GM12878 (cell line): ENCODE measurements around the gene POGLUT3. TPM values are rescaled to one million over a fixed set of nuclear protein-coding genes. Genes with fewer than 3 reads are reported as not detected.

Experiments used
- CBX3 ChIP-seq: fragments of 200-600 bp; sonication (generic); IDR thresholded peaks from 2 replicates; pipeline ENCODE4 v1.6.1; 2016; ENCODE audit warnings: low read depth, borderline replicate concordance
- CHD2 ChIP-seq: IDR thresholded peaks from 2 replicates; pipeline ENCODE4 v1.6.1; 2011; ENCODE audit warnings: low read depth, low read length, improper control_type of control experiment, borderline replicate concordance
- CREB1 ChIP-seq: IDR thresholded peaks from 2 replicates; pipeline ENCODE4 v1.6.1; 2012; ENCODE audit warnings: low read depth, mild to moderate bottlenecking, inconsistent platforms
- DPF2 ChIP-seq: fragments of 450-650 bp; IDR thresholded peaks from 2 replicates; pipeline ENCODE4 v1.6.1; 2017; ENCODE audit warnings: mild to moderate bottlenecking
- EZH2 ChIP-seq: IDR thresholded peaks from 2 replicates; pipeline ENCODE4 v1.6.1; 2012; ENCODE audit warnings: low read depth, mild to moderate bottlenecking, control low read depth, inconsistent platforms, low read length, borderline replicate concordance; ENCODE audit not compliant: control insufficient read depth
- JUND ChIP-seq: IDR thresholded peaks from 2 replicates; pipeline ENCODE4 v1.6.1; 2012; ENCODE audit warnings: low read depth, mild to moderate bottlenecking, low read length, improper control_type of control experiment, moderate library complexity
- KDM1A ChIP-seq: fragments of 200-600 bp; sonication (generic); IDR thresholded peaks from 2 replicates; pipeline ENCODE4 v1.6.1; 2016; ENCODE audit warnings: borderline replicate concordance
- KLF5 ChIP-seq: fragments of 450-650 bp; IDR thresholded peaks from 2 replicates; pipeline ENCODE4 v1.6.1; 2014; ENCODE audit warnings: mild to moderate bottlenecking; ENCODE audit not compliant: partially characterized antibody
- NFYB ChIP-seq: IDR thresholded peaks from 2 replicates; pipeline ENCODE4 v1.6.1; 2011; ENCODE audit warnings: low read depth, mild to moderate bottlenecking, low read length, improper control_type of control experiment, moderate library complexity; ENCODE audit not compliant: insufficient read depth
- NRF1 ChIP-seq: conservative IDR thresholded peaks from 2 replicates; pipeline ENCODE4 v1.6.1; 2011; ENCODE audit warnings: mild to moderate bottlenecking, low read depth, low read length, improper control_type of control experiment
- PAX8 ChIP-seq: fragments of 450-650 bp; IDR thresholded peaks from 2 replicates; pipeline ENCODE4 v1.6.1; 2017; ENCODE audit warnings: mild to moderate bottlenecking, moderate library complexity
- PBX3 ChIP-seq: IDR thresholded peaks from 2 replicates; pipeline ENCODE4 v1.6.1; 2011; ENCODE audit warnings: mild to moderate bottlenecking, low read depth, low read length, moderate library complexity; ENCODE audit not compliant: insufficient replicate concordance
- POLR2A ChIP-seq: IDR thresholded peaks from 2 replicates; pipeline ENCODE4 v1.6.1; 2011; ENCODE audit warnings: low read depth, mild to moderate bottlenecking, low read length
- POLR2AphosphoS2 ChIP-seq: IDR thresholded peaks from 2 replicates; pipeline ENCODE4 v1.6.1; 2011; ENCODE audit warnings: low read depth, mild to moderate bottlenecking, low read length, improper control_type of control experiment, moderate library complexity
- RB1 ChIP-seq: fragments of 450-650 bp; formaldehyde crosslinking; IDR thresholded peaks from 2 replicates; pipeline ENCODE4 v1.6.1; 2017; ENCODE audit warnings: mild to moderate bottlenecking, borderline replicate concordance
- RELA ChIP-seq: fragments of 450-650 bp; IDR thresholded peaks from 2 replicates; pipeline ENCODE4 v1.8.0; 2014; ENCODE audit warnings: borderline replicate concordance; ENCODE audit not compliant: partially characterized antibody
- RFX5 ChIP-seq: IDR thresholded peaks from 2 replicates; pipeline ENCODE4 v1.6.1; 2011; ENCODE audit warnings: low read depth, low read length, improper control_type of control experiment
- SMARCA5 ChIP-seq: fragments of 450-650 bp; IDR thresholded peaks from 2 replicates; pipeline ENCODE4 v1.6.1; 2017; ENCODE audit warnings: mild to moderate bottlenecking
- SUPT20H ChIP-seq: IDR thresholded peaks from 2 replicates; pipeline ENCODE4 v1.6.1; 2011; ENCODE audit warnings: low read depth, mild to moderate bottlenecking, low read length, moderate library complexity, borderline replicate concordance; ENCODE audit not compliant: control insufficient read depth
- TCF3 ChIP-seq: IDR thresholded peaks from 2 replicates; pipeline ENCODE4 v1.6.1; 2012; ENCODE audit warnings: low read depth, mild to moderate bottlenecking, low read length, borderline replicate concordance; ENCODE audit not compliant: insufficient read depth
- ZNF217 ChIP-seq: fragments of 450-650 bp; IDR thresholded peaks from 2 replicates; pipeline ENCODE4 v1.6.1; 2017; ENCODE audit warnings: antibody characterized with exemption, mild to moderate bottlenecking
- ZNF622 ChIP-seq: fragments of 450-650 bp; IDR thresholded peaks from 2 replicates; pipeline ENCODE4 v1.6.1; 2017; ENCODE audit warnings: mild to moderate bottlenecking, inconsistent platforms
- polyA plus RNA-seq, 11 experiments: library from polyadenylated mRNA; depleted of rRNA in 4 of 11; unstranded in 6 of 11; stranded (reverse) in 5 of 11; fragments of >200 nt; fragmentation: Nextera tagmentation in 4 of 11; fragmentation: Illumina TruSeq in 1 of 11; extraction: Ambion mirVana in 4 of 11; extraction: Trizol in 1 of 11; gene quantifications; 1 replicate in 1 of 11; 2 replicates in 10 of 11; pipeline versions ENCODE4 v1.2.1 to v1.2.3, GENCODE V29; 2011 to 2016; ENCODE audit warnings: inconsistent platforms in 2 of 11, missing spikeins in 2 of 11, low read depth in 1 of 11
- total RNA-seq, 4 experiments: library from RNA; depleted of rRNA in 3 of 4; stranded (reverse); fragments of >200 nt in 3 of 4; fragmentation: Illumina TruSeq in 1 of 4; extraction: Trizol in 1 of 4; gene quantifications; 2 replicates each; pipeline versions ENCODE4 v1.2.1 to v1.2.3, GENCODE V29; 2013 to 2021
- TF ChIP-seq, protein P1 (sequence below): fragments of 450-650 bp; conservative IDR thresholded peaks from 2 replicates; pipeline ENCODE4 v1.6.1; 2017; ENCODE audit warnings: mild to moderate bottlenecking, moderate library complexity
- TF ChIP-seq, protein P2 (sequence below): fragments of 450-650 bp; IDR thresholded peaks from 2 replicates; pipeline ENCODE4 v1.6.1; 2017; ENCODE audit warnings: antibody characterized with exemption, mild to moderate bottlenecking, moderate library complexity

The POGLUT3 gene
- total and polyA plus RNA-seq, 10 of the 15 experiments (the other 5 are each of a cell fraction or from before 2014, with no cell fraction given), result 3.7 to 21.5 (median 12.9) TPM

GRCh38 chr11:108467091-108467823, 30.9 kb downstream of the POGLUT3 start, which contains the start of gene C11orf65 (continued):
- TF ChIP-seq SUPT20H (no peak), ZNF622 (no peak), EZH2 (no peak), PBX3 (no peak), KDM1A (no peak), ZNF217 (no peak), CBX3 (no peak), NFYB (peak; percentile 78), KLF5 (no peak), DPF2 (no peak), SMARCA5 (no peak), TCF3 (0 out of 2 replicates have a peak, but pooled peaks have one; percentile 10), RELA (no peak), POLR2AphosphoS2 (peak; percentile 84; the same call in 1 of the 2 replicates), RFX5 (peak; percentile 47; the same call in 1 of the 2 replicates), POLR2A (peak; percentile 95), RB1 (peak; percentile 21; the same call in 1 of the 2 replicates), JUND (no peak), CREB1 (peak; percentile 95), CHD2 (no peak), PAX8 (no peak), NRF1 (no peak)
- TF ChIP-seq, protein P1, sequence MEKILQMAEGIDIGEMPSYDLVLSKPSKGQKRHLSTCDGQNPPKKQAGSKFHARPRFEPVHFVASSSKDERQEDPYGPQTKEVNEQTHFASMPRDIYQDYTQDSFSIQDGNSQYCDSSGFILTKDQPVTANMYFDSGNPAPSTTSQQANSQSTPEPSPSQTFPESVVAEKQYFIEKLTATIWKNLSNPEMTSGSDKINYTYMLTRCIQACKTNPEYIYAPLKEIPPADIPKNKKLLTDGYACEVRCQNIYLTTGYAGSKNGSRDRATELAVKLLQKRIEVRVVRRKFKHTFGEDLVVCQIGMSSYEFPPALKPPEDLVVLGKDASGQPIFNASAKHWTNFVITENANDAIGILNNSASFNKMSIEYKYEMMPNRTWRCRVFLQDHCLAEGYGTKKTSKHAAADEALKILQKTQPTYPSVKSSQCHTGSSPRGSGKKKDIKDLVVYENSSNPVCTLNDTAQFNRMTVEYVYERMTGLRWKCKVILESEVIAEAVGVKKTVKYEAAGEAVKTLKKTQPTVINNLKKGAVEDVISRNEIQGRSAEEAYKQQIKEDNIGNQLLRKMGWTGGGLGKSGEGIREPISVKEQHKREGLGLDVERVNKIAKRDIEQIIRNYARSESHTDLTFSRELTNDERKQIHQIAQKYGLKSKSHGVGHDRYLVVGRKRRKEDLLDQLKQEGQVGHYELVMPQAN, result peak; percentile 69
- TF ChIP-seq, protein P2, sequence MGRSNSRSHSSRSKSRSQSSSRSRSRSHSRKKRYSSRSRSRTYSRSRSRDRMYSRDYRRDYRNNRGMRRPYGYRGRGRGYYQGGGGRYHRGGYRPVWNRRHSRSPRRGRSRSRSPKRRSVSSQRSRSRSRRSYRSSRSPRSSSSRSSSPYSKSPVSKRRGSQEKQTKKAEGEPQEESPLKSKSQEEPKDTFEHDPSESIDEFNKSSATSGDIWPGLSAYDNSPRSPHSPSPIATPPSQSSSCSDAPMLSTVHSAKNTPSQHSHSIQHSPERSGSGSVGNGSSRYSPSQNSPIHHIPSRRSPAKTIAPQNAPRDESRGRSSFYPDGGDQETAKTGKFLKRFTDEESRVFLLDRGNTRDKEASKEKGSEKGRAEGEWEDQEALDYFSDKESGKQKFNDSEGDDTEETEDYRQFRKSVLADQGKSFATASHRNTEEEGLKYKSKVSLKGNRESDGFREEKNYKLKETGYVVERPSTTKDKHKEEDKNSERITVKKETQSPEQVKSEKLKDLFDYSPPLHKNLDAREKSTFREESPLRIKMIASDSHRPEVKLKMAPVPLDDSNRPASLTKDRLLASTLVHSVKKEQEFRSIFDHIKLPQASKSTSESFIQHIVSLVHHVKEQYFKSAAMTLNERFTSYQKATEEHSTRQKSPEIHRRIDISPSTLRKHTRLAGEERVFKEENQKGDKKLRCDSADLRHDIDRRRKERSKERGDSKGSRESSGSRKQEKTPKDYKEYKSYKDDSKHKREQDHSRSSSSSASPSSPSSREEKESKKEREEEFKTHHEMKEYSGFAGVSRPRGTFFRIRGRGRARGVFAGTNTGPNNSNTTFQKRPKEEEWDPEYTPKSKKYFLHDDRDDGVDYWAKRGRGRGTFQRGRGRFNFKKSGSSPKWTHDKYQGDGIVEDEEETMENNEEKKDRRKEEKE, result no peak
